ENCODE results near the gene IL18R1.

Gene IL18R1

DNA sequence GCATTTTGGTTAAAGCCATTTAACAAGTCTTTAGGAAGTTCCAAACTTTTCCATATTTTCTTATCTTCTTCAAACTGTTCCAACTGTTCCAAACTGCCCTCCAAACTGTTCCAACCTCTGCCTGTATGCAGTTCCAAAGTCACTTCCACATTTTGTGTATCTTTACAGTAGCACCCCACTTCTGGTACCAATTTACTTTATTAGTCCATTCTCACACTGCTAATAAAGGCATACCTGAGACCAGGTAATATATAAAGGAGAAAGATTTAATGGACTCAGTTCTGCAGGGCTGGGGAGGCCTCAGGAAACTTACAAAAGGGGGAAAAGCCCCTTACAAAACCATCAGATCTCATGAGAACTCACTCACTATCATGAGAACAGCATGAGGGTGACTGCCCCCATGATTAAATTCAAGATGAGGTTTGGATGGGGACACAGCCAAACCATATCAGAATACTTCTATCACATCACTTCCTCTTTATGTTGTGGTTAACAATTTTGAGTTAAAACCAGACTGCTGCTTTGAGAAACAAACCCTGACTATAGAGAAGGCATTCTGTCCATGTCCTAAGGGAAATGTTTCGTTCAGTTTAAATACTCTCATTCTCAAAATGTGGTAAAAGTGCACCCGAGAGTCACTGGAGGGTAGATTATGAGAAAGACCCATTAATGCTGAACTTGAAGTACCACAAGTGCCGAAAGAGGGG, 11.0 kb downstream of the IL18R1 start:
- no peaks in the 10 kb centered on the region for H3K4me1 ChIP-seq (ENCODE audit: control insufficient read depth, insufficient read depth, low read length)
- H3K4me3 ChIP-seq (ENCODE audit: low read length in 2 of 2) = no peak overlapping the region
- no peaks in the 10 kb centered on the region for H3K27me3 ChIP-seq (ENCODE audit: control insufficient read depth in 1 of 2, insufficient read depth in 2 of 2, low read length in 2 of 2)
- peaks cover 0 to 2% of the 10 kb centered on the region in 2 donors for H3K36me3 ChIP-seq (ENCODE audit: control insufficient read depth in 2 of 2, insufficient read depth in 2 of 2, low read length in 2 of 2)
- no peak overlapping the region for H3K9ac ChIP-seq (ENCODE audit: low read length in 2 of 2)
- H3K27ac ChIP-seq (ENCODE audit: low read length) = no peak overlapping the region
- H3K9me3 ChIP-seq (ENCODE audit: control insufficient read depth in 2 of 2, low read length in 2 of 2) = peaks cover 0 to 1% of the 10 kb centered on the region in 2 donors

DNA sequence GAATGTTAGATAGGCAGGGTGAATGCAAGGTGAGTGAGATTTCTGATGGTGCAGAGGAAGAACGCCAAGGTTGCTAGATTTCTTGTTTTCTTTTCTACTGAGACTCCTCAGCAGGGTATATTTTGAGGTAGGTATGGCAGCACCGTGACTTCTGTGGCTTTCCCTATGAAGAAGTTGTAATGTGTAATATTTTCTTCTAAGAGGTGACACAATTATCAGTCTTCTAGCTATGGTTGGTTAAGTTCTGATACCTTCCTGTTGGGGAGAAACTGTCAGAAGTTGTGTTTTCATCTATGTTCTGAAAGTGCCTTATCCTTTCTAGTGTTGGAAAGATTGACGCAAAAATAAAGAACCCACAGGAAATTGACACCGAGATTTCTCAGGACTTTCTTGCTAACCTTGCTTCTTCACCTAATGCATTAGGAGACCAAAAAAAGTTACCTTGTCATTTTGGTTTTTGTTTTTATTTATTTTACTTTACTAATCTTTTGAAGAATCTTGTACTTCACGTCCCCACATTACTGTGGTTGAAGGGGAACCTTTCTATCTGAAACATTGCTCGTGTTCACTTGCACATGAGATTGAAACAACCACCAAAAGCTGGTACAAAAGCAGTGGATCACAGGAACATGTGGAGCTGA, 11.9 kb downstream of the IL18R1 start:
- Histone ChIP-seq H3K27me3 (ENCODE audit: control insufficient read depth in 1 of 2, insufficient read depth in 2 of 2, low read length in 2 of 2) (no peaks in the 10 kb centered on the region), H3K4me1 (ENCODE audit: control insufficient read depth, insufficient read depth, low read length) (no peaks in the 10 kb centered on the region), H3K4me3 (ENCODE audit: low read length in 2 of 2) (no peak overlapping the region), H3K36me3 (ENCODE audit: control insufficient read depth in 2 of 2, insufficient read depth in 2 of 2, low read length in 2 of 2) (peaks cover 0 to 2% of the 10 kb centered on the region in 2 donors), H3K9ac (ENCODE audit: low read length in 2 of 2) (no peak overlapping the region), H3K27ac (ENCODE audit: low read length) (no peak overlapping the region), H3K9me3 (ENCODE audit: control insufficient read depth in 2 of 2, low read length in 2 of 2) (peaks cover 0 to 1% of the 10 kb centered on the region in 2 donors)

DNA sequence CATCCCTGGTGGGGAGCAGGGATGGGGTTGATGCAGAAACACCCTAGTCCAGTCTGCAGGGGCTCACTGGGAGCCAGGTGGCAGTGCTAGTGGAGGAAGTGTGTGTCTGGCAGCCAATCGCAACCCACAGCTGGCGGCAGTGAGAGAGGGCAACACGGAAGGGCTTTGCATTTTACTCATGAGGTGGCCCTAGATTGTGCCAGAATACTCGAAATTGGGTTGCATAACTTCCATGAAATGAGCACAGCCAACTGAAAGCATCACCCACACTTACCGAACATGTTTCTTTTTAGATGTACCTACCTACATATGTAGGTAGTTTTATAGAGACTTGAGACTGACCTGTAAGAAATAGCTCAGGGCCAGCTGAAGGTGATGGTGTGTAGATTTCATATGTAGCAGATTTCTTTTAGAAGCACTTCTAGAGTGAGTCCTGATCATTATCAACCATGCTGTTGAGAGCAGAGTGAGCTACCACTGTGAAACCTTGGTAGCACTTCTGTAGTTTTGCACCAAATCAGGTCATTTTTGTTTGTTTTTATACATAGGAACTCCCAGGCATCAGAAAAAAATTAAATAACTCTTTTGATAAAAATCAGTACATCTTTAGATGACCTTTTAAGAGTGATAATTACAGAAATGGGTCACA, 13.0 kb downstream of the IL18R1 start:
- H3K4me3 ChIP-seq (ENCODE audit: low read length in 2 of 2) = no peak overlapping the region
- H3K9me3 ChIP-seq (ENCODE audit: control insufficient read depth in 2 of 2, low read length in 2 of 2) = peaks cover 0 to 1% of the 10 kb centered on the region in 2 donors
- H3K9ac ChIP-seq (ENCODE audit: low read length in 2 of 2) = no peak overlapping the region
- H3K27ac ChIP-seq (ENCODE audit: low read length) = no peak overlapping the region
- H3K4me1 ChIP-seq (ENCODE audit: control insufficient read depth, insufficient read depth, low read length) = no peaks in the 10 kb centered on the region
- H3K27me3 ChIP-seq (ENCODE audit: control insufficient read depth in 1 of 2, insufficient read depth in 2 of 2, low read length in 2 of 2) = no peaks in the 10 kb centered on the region
- peaks cover 0 to 2% of the 10 kb centered on the region in 2 donors for H3K36me3 ChIP-seq (ENCODE audit: control insufficient read depth in 2 of 2, insufficient read depth in 2 of 2, low read length in 2 of 2)

GRCh38 chr2:102369866-102370265, 14.3 kb downstream of the IL18R1 start:
- Histone ChIP-seq H3K27ac (ENCODE audit: low read length) (no peak overlapping the region), H3K9me3 (ENCODE audit: control insufficient read depth in 2 of 2, low read length in 2 of 2) (peaks cover 0 to 1% of the 10 kb centered on the region in 2 donors), H3K4me1 (ENCODE audit: control insufficient read depth, insufficient read depth, low read length) (no peaks in the 10 kb centered on the region), H3K27me3 (ENCODE audit: control insufficient read depth in 1 of 2, insufficient read depth in 2 of 2, low read length in 2 of 2) (no peaks in the 10 kb centered on the region), H3K36me3 (ENCODE audit: control insufficient read depth in 2 of 2, insufficient read depth in 2 of 2, low read length in 2 of 2) (peaks cover 0 to 2% of the 10 kb centered on the region in 2 donors), H3K4me3 (ENCODE audit: low read length in 2 of 2) (no peak overlapping the region), H3K9ac (ENCODE audit: low read length in 2 of 2) (no peak overlapping the region)

GRCh38 chr2:102376052-102376591, 20.5 kb downstream of the IL18R1 start:
- H3K9ac ChIP-seq (ENCODE audit: low read length in 2 of 2) = no peak overlapping the region
- no peak overlapping the region for H3K27ac ChIP-seq (ENCODE audit: low read length)
- H3K36me3 ChIP-seq (ENCODE audit: control insufficient read depth in 2 of 2, insufficient read depth in 2 of 2, low read length in 2 of 2) = no peaks in the 10 kb centered on the region
- no peaks in the 10 kb centered on the region for H3K4me1 ChIP-seq (ENCODE audit: control insufficient read depth, insufficient read depth, low read length)
- peaks cover 0 to 2% of the 10 kb centered on the region in 2 donors for H3K9me3 ChIP-seq (ENCODE audit: control insufficient read depth in 2 of 2, low read length in 2 of 2)
- no peaks in the 10 kb centered on the region for H3K27me3 ChIP-seq (ENCODE audit: control insufficient read depth in 1 of 2, insufficient read depth in 2 of 2, low read length in 2 of 2)
- no peak overlapping the region for H3K4me3 ChIP-seq (ENCODE audit: low read length in 2 of 2)

DNA sequence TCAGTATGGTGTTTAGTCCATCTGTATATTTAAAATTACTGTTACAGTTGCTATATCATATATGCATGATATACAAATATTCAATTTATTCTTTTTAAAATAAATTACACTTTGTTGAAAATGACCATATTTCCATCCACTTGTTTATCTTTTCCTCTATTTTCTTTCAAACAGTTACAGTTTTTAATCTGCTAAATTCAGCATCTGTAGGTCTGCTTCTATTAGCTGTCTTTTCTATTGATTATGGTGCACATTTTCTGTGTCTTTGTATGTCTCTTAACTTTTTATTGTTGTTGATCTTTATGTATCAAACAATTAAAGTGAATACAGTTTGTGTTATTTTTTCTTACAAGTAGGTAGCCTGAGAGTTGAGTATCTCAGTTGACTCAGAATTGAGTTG, 28.1 kb downstream of the IL18R1 start:
- no peak overlapping the region for H3K27ac ChIP-seq (ENCODE audit: low read length)
- H3K9ac ChIP-seq (ENCODE audit: low read length in 2 of 2) = no peak overlapping the region
- no peaks in the 10 kb centered on the region for H3K27me3 ChIP-seq (ENCODE audit: control insufficient read depth in 1 of 2, insufficient read depth in 2 of 2, low read length in 2 of 2)
- no peaks in the 10 kb centered on the region for H3K36me3 ChIP-seq (ENCODE audit: control insufficient read depth in 2 of 2, insufficient read depth in 2 of 2, low read length in 2 of 2)
- peaks cover 2 to 4% of the 10 kb centered on the region in 2 donors for H3K9me3 ChIP-seq (ENCODE audit: control insufficient read depth in 2 of 2, low read length in 2 of 2)
- H3K4me3 ChIP-seq (ENCODE audit: low read length in 2 of 2) = no peak overlapping the region
- no peaks in the 10 kb centered on the region for H3K4me1 ChIP-seq (ENCODE audit: control insufficient read depth, insufficient read depth, low read length)

GRCh38 chr2:102385522-102385921, 29.9 kb downstream of the IL18R1 start:
- H3K27me3 ChIP-seq (ENCODE audit: control insufficient read depth in 1 of 2, insufficient read depth in 2 of 2, low read length in 2 of 2) = no peaks in the 10 kb centered on the region
- H3K4me3 ChIP-seq (ENCODE audit: low read length in 2 of 2) = no peak overlapping the region
- H3K9me3 ChIP-seq (ENCODE audit: control insufficient read depth in 2 of 2, low read length in 2 of 2) = peaks cover 0 to 4% of the 10 kb centered on the region in 2 donors
- no peak overlapping the region for H3K9ac ChIP-seq (ENCODE audit: low read length in 2 of 2)
- no peaks in the 10 kb centered on the region for H3K36me3 ChIP-seq (ENCODE audit: control insufficient read depth in 2 of 2, insufficient read depth in 2 of 2, low read length in 2 of 2)
- H3K4me1 ChIP-seq (ENCODE audit: control insufficient read depth, insufficient read depth, low read length) = no peaks in the 10 kb centered on the region
- no peak overlapping the region for H3K27ac ChIP-seq (ENCODE audit: low read length)

GRCh38 chr2:102386004-102386403, 30.4 kb downstream of the IL18R1 start:
- H3K36me3 ChIP-seq (ENCODE audit: control insufficient read depth in 2 of 2, insufficient read depth in 2 of 2, low read length in 2 of 2) = no peaks in the 10 kb centered on the region
- H3K4me1 ChIP-seq (ENCODE audit: control insufficient read depth, insufficient read depth, low read length) = no peaks in the 10 kb centered on the region
- H3K4me3 ChIP-seq (ENCODE audit: low read length in 2 of 2) = no peak overlapping the region
- no peak overlapping the region for H3K9ac ChIP-seq (ENCODE audit: low read length in 2 of 2)
- peaks cover 0 to 4% of the 10 kb centered on the region in 2 donors for H3K9me3 ChIP-seq (ENCODE audit: control insufficient read depth in 2 of 2, low read length in 2 of 2)
- H3K27me3 ChIP-seq (ENCODE audit: control insufficient read depth in 1 of 2, insufficient read depth in 2 of 2, low read length in 2 of 2) = no peaks in the 10 kb centered on the region
- H3K27ac ChIP-seq (ENCODE audit: low read length) = no peak overlapping the region

DNA sequence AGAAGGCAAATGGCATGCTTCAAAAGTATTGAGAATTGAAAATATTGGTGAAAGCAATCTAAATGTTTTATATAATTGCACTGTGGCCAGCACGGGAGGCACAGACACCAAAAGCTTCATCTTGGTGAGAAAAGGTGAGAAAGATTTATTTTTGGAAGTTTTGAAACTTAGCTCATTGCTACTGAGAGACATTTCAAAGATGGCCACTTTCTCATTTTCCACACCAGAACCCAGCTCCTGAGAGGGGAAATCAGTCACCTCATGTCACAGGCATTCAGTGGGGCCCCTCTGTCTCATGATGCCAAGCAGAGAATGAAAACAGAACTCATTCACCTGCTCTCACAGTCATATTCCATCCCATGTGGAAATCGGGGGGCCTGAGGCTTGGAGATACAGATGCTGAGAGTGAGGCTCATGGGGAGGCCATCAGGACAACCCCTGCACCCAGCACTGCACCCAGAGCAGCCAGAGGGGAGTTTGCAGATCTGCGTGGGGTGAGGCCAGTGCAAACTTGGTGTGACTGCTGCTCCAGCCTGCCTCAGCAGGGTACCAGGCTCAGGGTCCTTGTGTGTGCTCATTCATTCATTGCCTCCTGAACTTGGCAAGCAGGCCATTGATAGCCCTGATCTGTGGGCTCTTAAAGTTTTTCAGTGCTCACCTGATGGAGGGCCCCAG, 31.4 kb downstream of the IL18R1 start:
- Histone ChIP-seq H3K9me3 (ENCODE audit: control insufficient read depth in 2 of 2, low read length in 2 of 2) (peaks cover 0 to 4% of the 10 kb centered on the region in 2 donors), H3K36me3 (ENCODE audit: control insufficient read depth in 2 of 2, insufficient read depth in 2 of 2, low read length in 2 of 2) (no peaks in the 10 kb centered on the region), H3K27me3 (ENCODE audit: control insufficient read depth in 1 of 2, insufficient read depth in 2 of 2, low read length in 2 of 2) (no peaks in the 10 kb centered on the region), H3K4me1 (ENCODE audit: control insufficient read depth, insufficient read depth, low read length) (no peaks in the 10 kb centered on the region), H3K9ac (ENCODE audit: low read length in 2 of 2) (no peak overlapping the region), H3K27ac (ENCODE audit: low read length) (no peak overlapping the region), H3K4me3 (ENCODE audit: low read length in 2 of 2) (no peak overlapping the region)

DNA sequence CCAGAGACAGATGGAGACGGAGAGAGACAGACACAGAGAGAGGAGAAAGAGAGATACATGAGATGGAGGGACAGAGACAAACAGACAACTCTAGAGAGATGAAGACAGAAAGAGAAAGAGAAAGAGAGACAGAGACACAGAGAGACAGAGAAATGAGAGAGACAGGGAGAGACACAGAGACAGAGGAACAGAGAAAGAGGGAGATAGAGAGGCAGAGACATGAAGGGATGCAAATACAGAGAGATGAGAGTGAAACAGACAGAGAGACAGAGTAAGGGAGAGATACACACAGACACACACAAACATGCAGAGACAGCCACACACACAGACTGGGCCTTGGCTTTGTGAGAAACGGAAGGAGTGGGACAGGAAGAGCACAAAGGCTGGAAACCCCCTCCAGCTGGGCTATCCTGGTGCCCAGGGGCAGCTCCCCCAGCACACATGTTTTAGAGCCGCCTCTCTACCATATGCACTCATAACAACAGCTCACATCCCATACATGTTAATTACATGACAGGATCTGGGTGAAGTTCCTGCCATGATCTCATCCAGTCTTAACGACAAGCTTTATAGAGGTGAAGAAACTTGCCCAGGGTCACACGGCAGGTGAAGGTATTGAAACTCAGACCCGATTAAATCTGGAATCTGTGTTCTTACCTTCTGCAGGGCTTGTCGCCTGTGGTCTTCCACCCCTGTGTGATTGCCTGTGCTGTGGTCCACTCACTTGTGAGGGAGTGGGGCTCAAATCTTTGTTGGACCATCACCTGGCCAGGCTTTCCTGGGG, 32.4 kb downstream of the IL18R1 start:
- H3K36me3 ChIP-seq (ENCODE audit: control insufficient read depth in 2 of 2, insufficient read depth in 2 of 2, low read length in 2 of 2) = no peaks in the 10 kb centered on the region
- no peak overlapping the region for H3K9ac ChIP-seq (ENCODE audit: low read length in 2 of 2)
- H3K27ac ChIP-seq (ENCODE audit: low read length) = no peak overlapping the region
- peaks cover 0 to 4% of the 10 kb centered on the region in 2 donors for H3K9me3 ChIP-seq (ENCODE audit: control insufficient read depth in 2 of 2, low read length in 2 of 2)
- H3K27me3 ChIP-seq (ENCODE audit: control insufficient read depth in 1 of 2, insufficient read depth in 2 of 2, low read length in 2 of 2) = no peaks in the 10 kb centered on the region
- H3K4me1 ChIP-seq (ENCODE audit: control insufficient read depth, insufficient read depth, low read length) = no peaks in the 10 kb centered on the region
- H3K4me3 ChIP-seq (ENCODE audit: low read length in 2 of 2) = no peak overlapping the region
